Gastrocnemius medialis (tissue), 4 donors: Measurements from ENCODE around the gene TMEM238. TPM values are rescaled to one million over a fixed set of nuclear protein-coding genes. Genes with fewer than 3 reads are reported as not detected.

Experiments used
- ATAC-seq, 2 donors: fragments of 150-250 bp; one replicate each; pipeline ENCODE4 v1.9.1; 2016
- DNase-seq, 2 donors: peaks; one replicate each; pipeline ENCODE4 v3.0.0-alpha.2; 2019
- H3K27ac ChIP-seq, 4 donors: fragments of 200-600 bp; sonication (generic); 1 replicate in 1 of 4; 2 replicates in 3 of 4; pipeline ENCODE4 v1.5.1; 2016 to 2018; ENCODE audit warnings: mild to moderate bottlenecking in 2 of 4, moderate library complexity in 1 of 4
- H3K27me3 ChIP-seq, 3 donors: fragments of 200-600 bp; sonication (generic) in 2 of 3; 1 replicate in 1 of 3; 2 replicates in 2 of 3; pipeline versions ENCODE4 v1.5.1 to v1.6.0; 2016 to 2019; ENCODE audit warnings: mild to moderate bottlenecking in 1 of 3, moderate library complexity in 1 of 3
- H3K36me3 ChIP-seq, 2 donors: fragments of 200-600 bp; sonication (generic) in 1 of 2; one replicate each; pipeline ENCODE4 v1.5.1; 2017 to 2018
- H3K4me1 ChIP-seq, 2 donors: fragments of 200-600 bp; sonication (generic) in 1 of 2; one replicate each; pipeline ENCODE4 v1.5.1; 2016 to 2017; ENCODE audit warnings: mild to moderate bottlenecking in 2 of 2
- H3K4me3 ChIP-seq, 4 donors: fragments of 200-600 bp; sonication (generic) in 3 of 4; 1 replicate in 1 of 4; 2 replicates in 3 of 4; pipeline ENCODE4 v1.5.1; 2016 to 2019; ENCODE audit warnings: mild to moderate bottlenecking in 2 of 4
- H3K9me3 ChIP-seq, 3 donors: fragments of 200-600 bp; sonication (generic) in 2 of 3; 1 replicate in 1 of 3; 2 replicates in 2 of 3; pipeline ENCODE4 v1.5.1; 2016 to 2019
- CTCF ChIP-seq, 5 experiments: fragments of 450-650 bp in 3 of 5; fragments of 200-600 bp in 2 of 5; sonication (generic) in 2 of 5; IDR thresholded peaks in 4 of 5; conservative IDR thresholded peaks in 1 of 5; 1 replicate in 4 of 5; 2 replicates in 1 of 5; pipeline ENCODE4 v1.5.1; 2016 to 2019; ENCODE audit warnings: antibody characterized with exemption in 5 of 5, mild to moderate bottlenecking in 3 of 5, moderate library complexity in 3 of 5
- POLR2A ChIP-seq, 2 donors: fragments of 450-650 bp; IDR thresholded peaks; one replicate each; pipeline ENCODE4 v1.6.1; 2017; ENCODE audit warnings: antibody characterized with exemption in 2 of 2, mild to moderate bottlenecking in 2 of 2, moderate library complexity in 2 of 2
- in situ Hi-C, 4 donors: fragments of 200-750 bp; cut with MboI; loops; one replicate each; pipeline versions ENCODE4 v1.15.0 to v1.8.0; 2017; ENCODE audit warnings: low sequenced_read_pairs in 4 of 4
- intact Hi-C: fragments of 100-400 bp; cut with DNase I; formaldehyde crosslinking; loops from one replicate; pipeline ENCODE4 v1.15.1; 2023; ENCODE audit warnings: low total_unique reads
- total RNA-seq, 4 donors: library from RNA; depleted of rRNA; stranded (reverse); fragments of >200 nt; gene quantifications; one replicate each; pipeline versions ENCODE4 v1.1.0 to v1.2.3, GENCODE V29; 2016

Gene TMEM238
- total RNA-seq, 4 donors from 2014 or later, result 1.3 to 4.7 (median 2.1) TPM

GRCh38 chr19:55385724-55386492, 1.8 kb upstream of the TMEM238 start, which contains the start of gene RPL28:
Gene RPL28 (plus strand): TSS chr19:55385932. CDS start chr19:55386358, 426 bp downstream.
- H3K4me3 ChIP-seq, result peak within 1 kb of the TSS; percentile 84 to 96 (median 88)
- peak within 1 kb of the TSS; percentile 90 to 98 (median 93) for H3K27ac ChIP-seq
- intact Hi-C loops, result loop anchor here (1.0 to 10.0 kb wide), 8 partner anchors 21 to 271 kb away; partner anchors contain the start of genes ISOC2, KMT5C, PPP1R12C and PPP6R1
- in situ Hi-C loops, result no loop called here
- ATAC-seq, result peak; percentile 80 to 89
- H3K36me3 ChIP-seq, result peaks cover 0 to 28% of the 10 kb centered on the region in 2 donors
- no peaks in the 10 kb centered on the region for H3K9me3 ChIP-seq
- TF ChIP-seq POLR2A (IDR thresholded peaks at IDR 0.05) (peak; percentile 95 to 97), CTCF (IDR thresholded peaks at IDR 0.05 in 4 of 5, conservative IDR thresholded peaks at IDR 0.05 in 1 of 5) (no peak)
- H3K4me1 ChIP-seq, result peaks cover 25 to 40% of the 10 kb centered on the region in 2 donors
- H3K27me3 ChIP-seq, result no peaks in the 10 kb centered on the region
- peak; percentile 98 for DNase-seq

- H3K9me3 ChIP-seq, result no peaks in the 10 kb centered on the region
- intact Hi-C loops (loop anchor here (1.0 to 10.0 kb wide), 8 partner anchors 22 to 270 kb away; partner anchors contain the start of genes ISOC2, KMT5C, PPP1R12C and PPP6R1), in situ Hi-C loops (no loop called here)
- TF ChIP-seq POLR2A (IDR thresholded peaks at IDR 0.05) (no peak), CTCF (IDR thresholded peaks at IDR 0.05 in 4 of 5, conservative IDR thresholded peaks at IDR 0.05 in 1 of 5) (no peak)
- H3K4me3 ChIP-seq, result peak overlapping the region; percentile 49 to 96 (median 85)
- no peaks in the 10 kb centered on the region for H3K27me3 ChIP-seq
- H3K4me1 ChIP-seq, result peaks cover 25 to 40% of the 10 kb centered on the region in 2 donors
- ATAC-seq (peak; percentile 87 to 89), DNase-seq (peak; percentile 92 to 96)
- peak overlapping the region; percentile 90 to 98 (median 93) for H3K27ac ChIP-seq
- H3K36me3 ChIP-seq, result peaks cover 0 to 28% of the 10 kb centered on the region in 2 donors
Measured at GRCh38 chr19:55384920-55385723, 1.0 kb upstream of the TMEM238 start.

DNA sequence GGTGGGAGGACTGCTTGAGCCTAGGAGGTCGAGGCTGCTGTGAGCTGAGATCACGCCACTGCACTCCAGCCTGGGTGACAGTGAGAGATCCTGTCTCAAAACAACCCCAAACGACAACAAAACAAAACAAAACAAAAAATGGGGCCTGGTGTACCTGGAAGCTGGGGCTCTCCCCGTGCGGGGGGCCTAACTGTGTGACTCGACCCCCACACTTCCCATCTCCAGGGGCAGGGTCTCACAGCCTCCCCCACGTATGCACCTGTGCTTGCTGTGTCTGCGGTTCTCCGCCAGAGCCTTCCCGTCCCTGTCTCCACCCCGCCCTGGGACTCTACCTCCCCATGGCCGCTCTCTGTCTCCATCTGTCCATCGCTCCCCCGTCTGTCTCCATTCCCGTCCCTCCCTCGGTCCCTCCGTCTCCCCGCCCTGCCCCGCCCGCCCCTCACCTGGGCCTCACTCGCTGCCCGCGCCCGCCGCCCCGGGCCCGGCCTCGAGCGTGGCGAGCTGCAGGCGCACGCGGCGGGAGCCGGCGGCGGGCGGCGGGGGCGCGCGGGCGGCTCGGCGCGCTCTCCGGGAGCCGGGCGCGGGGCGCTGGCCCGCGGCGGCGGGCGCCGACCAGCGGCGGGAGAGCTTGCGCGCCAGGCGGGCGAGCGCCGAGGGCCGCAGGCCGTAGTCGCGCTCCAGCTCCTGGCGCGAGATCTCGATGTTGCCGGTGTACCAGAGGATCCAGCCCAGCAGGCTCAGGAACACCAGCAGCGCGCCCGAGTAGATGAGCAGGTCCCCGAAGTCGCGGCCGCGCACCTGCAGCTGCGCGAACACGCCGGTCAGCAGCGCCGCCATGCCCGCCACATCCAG, 587 bp downstream of the TMEM238 start:
- H3K27ac ChIP-seq, result peak overlapping the region; percentile 90 to 98 (median 93)

More for the DNA sequence above, 587 bp downstream of the TMEM238 start:
- Histone ChIP-seq H3K27me3 (no peaks in the 10 kb centered on the region), H3K36me3 (peaks cover 0 to 13% of the 10 kb centered on the region in 2 donors), H3K4me3 (peak overlapping the region; percentile 49 to 96 (median 85)), H3K9me3 (no peaks in the 10 kb centered on the region), H3K4me1 (peaks cover 25 to 35% of the 10 kb centered on the region in 2 donors)
- intact Hi-C loops, result loop anchor here (2.0 to 10.0 kb wide), 4 partner anchors 23 to 269 kb away; partner anchors contain the start of genes ISOC2, PPP1R12C and UBE2S
- DNase-seq, result peak in 1 of 2 donors; percentile 35
- ATAC-seq, result peak; percentile 11 to 19
- TF ChIP-seq CTCF (IDR thresholded peaks at IDR 0.05 in 4 of 5, conservative IDR thresholded peaks at IDR 0.05 in 1 of 5) (peak in 4 of 5 experiments; percentile 18 to 50 (median 39)), POLR2A (IDR thresholded peaks at IDR 0.05) (no peak)
- in situ Hi-C loops, result no loop called here
